Gastrocnemius medialis (tissue), 4 donors: Measurements from ENCODE around the gene TSNAXIP1. TPM values are rescaled to one million over a fixed set of nuclear protein-coding genes. Genes with fewer than 3 reads are reported as not detected.

Source experiments
- ATAC-seq, 2 donors: fragments of 150-250 bp; one replicate each; pipeline ENCODE4 v1.9.1; 2016
- DNase-seq, 2 donors: peaks; one replicate each; pipeline ENCODE4 v3.0.0-alpha.2; 2019
- H3K27ac ChIP-seq, 4 donors: fragments of 200-600 bp; sonication (generic); 1 replicate in 1 of 4; 2 replicates in 3 of 4; pipeline ENCODE4 v1.5.1; 2016 to 2018; ENCODE audit warnings: mild to moderate bottlenecking in 2 of 4, moderate library complexity in 1 of 4
- H3K27me3 ChIP-seq, 3 donors: fragments of 200-600 bp; sonication (generic) in 2 of 3; 1 replicate in 1 of 3; 2 replicates in 2 of 3; pipeline versions ENCODE4 v1.5.1 to v1.6.0; 2016 to 2019; ENCODE audit warnings: mild to moderate bottlenecking in 1 of 3, moderate library complexity in 1 of 3
- H3K36me3 ChIP-seq, 2 donors: fragments of 200-600 bp; sonication (generic) in 1 of 2; one replicate each; pipeline ENCODE4 v1.5.1; 2017 to 2018
- H3K4me1 ChIP-seq, 2 donors: fragments of 200-600 bp; sonication (generic) in 1 of 2; one replicate each; pipeline ENCODE4 v1.5.1; 2016 to 2017; ENCODE audit warnings: mild to moderate bottlenecking in 2 of 2
- H3K4me3 ChIP-seq, 4 donors: fragments of 200-600 bp; sonication (generic) in 3 of 4; 1 replicate in 1 of 4; 2 replicates in 3 of 4; pipeline ENCODE4 v1.5.1; 2016 to 2019; ENCODE audit warnings: mild to moderate bottlenecking in 2 of 4
- H3K9me3 ChIP-seq, 3 donors: fragments of 200-600 bp; sonication (generic) in 2 of 3; 1 replicate in 1 of 3; 2 replicates in 2 of 3; pipeline ENCODE4 v1.5.1; 2016 to 2019
- CTCF ChIP-seq, 5 experiments: fragments of 450-650 bp in 3 of 5; fragments of 200-600 bp in 2 of 5; sonication (generic) in 2 of 5; IDR thresholded peaks in 4 of 5; conservative IDR thresholded peaks in 1 of 5; 1 replicate in 4 of 5; 2 replicates in 1 of 5; pipeline ENCODE4 v1.5.1; 2016 to 2019; ENCODE audit warnings: antibody characterized with exemption in 5 of 5, mild to moderate bottlenecking in 3 of 5, moderate library complexity in 3 of 5
- POLR2A ChIP-seq, 2 donors: fragments of 450-650 bp; IDR thresholded peaks; one replicate each; pipeline ENCODE4 v1.6.1; 2017; ENCODE audit warnings: antibody characterized with exemption in 2 of 2, mild to moderate bottlenecking in 2 of 2, moderate library complexity in 2 of 2
- in situ Hi-C, 4 donors: fragments of 200-750 bp; cut with MboI; loops; one replicate each; pipeline versions ENCODE4 v1.15.0 to v1.8.0; 2017; ENCODE audit warnings: low sequenced_read_pairs in 4 of 4
- intact Hi-C: fragments of 100-400 bp; cut with DNase I; formaldehyde crosslinking; loops from one replicate; pipeline ENCODE4 v1.15.1; 2023; ENCODE audit warnings: low total_unique reads
- total RNA-seq, 4 donors: library from RNA; depleted of rRNA; stranded (reverse); fragments of >200 nt; gene quantifications; one replicate each; pipeline versions ENCODE4 v1.1.0 to v1.2.3, GENCODE V29; 2016

Gene TSNAXIP1
- total RNA-seq, 4 donors from 2014 or later: 0.27 to 11.0 (median 0.56) TPM; not detected in 1

GRCh38 chr16:67822511-67822910, 15.8 kb downstream of the TSNAXIP1 start:
- H3K27ac ChIP-seq: no peak overlapping the region
- H3K4me1 ChIP-seq: no peaks in the 10 kb centered on the region
- no peak overlapping the region for H3K4me3 ChIP-seq
- DNase-seq (no peak), ATAC-seq (no peak)
- no peak for TF ChIP-seq POLR2A (IDR thresholded peaks at IDR 0.05)
- TF ChIP-seq CTCF (IDR thresholded peaks at IDR 0.05 in 4 of 5, conservative IDR thresholded peaks at IDR 0.05 in 1 of 5): no peak
- intact Hi-C loops (no loop called here), in situ Hi-C loops (loop anchor here in 3 of 4 donors (10.0 to 25.0 kb wide), 3 partner anchors 102 to 415 kb away; partner anchors contain the start of genes ESRP2 (in 1 of the 3) and PLA2G15 (in 1 of the 3))
- peaks cover 0 to 6% of the 10 kb centered on the region in 2 donors for H3K36me3 ChIP-seq
- no peaks in the 10 kb centered on the region for H3K27me3 ChIP-seq
- no peaks in the 10 kb centered on the region for H3K9me3 ChIP-seq

GRCh38 chr16:67825119-67825518, 18.4 kb downstream of the TSNAXIP1 start:
- DNase-seq: no peak
- intact Hi-C loops (no loop called here), in situ Hi-C loops (loop anchor here in 2 of 4 donors (10.0 kb wide), 1 partner anchor 100 kb away; no protein-coding TSS in a partner anchor)
- Histone ChIP-seq H3K4me1 (no peaks in the 10 kb centered on the region), H3K36me3 (peaks cover 0 to 31% of the 10 kb centered on the region in 2 donors), H3K27me3 (no peaks in the 10 kb centered on the region), H3K27ac (no peak overlapping the region), H3K9me3 (no peaks in the 10 kb centered on the region), H3K4me3 (no peak overlapping the region)
- no peak for ATAC-seq
- no peak for TF ChIP-seq CTCF (IDR thresholded peaks at IDR 0.05 in 4 of 5, conservative IDR thresholded peaks at IDR 0.05 in 1 of 5)
- TF ChIP-seq POLR2A (IDR thresholded peaks at IDR 0.05): no peak

- H3K4me3 ChIP-seq: no peak overlapping the region
- H3K36me3 ChIP-seq: peaks cover 0 to 39% of the 10 kb centered on the region in 2 donors
- H3K9me3 ChIP-seq: no peaks in the 10 kb centered on the region
- TF ChIP-seq POLR2A (IDR thresholded peaks at IDR 0.05): no peak
- no peak for TF ChIP-seq CTCF (IDR thresholded peaks at IDR 0.05 in 4 of 5, conservative IDR thresholded peaks at IDR 0.05 in 1 of 5)
- DNase-seq (no peak), ATAC-seq (no peak)
- H3K27ac ChIP-seq: no peak overlapping the region
- H3K27me3 ChIP-seq: no peaks in the 10 kb centered on the region
- intact Hi-C loops (no loop called here), in situ Hi-C loops (loop anchor here in 2 of 4 donors (10.0 kb wide), 1 partner anchor 99 kb away; no protein-coding TSS in a partner anchor)
- no peaks in the 10 kb centered on the region for H3K4me1 ChIP-seq
Measured at GRCh38 chr16:67825906-67826305, 19.2 kb downstream of the TSNAXIP1 start.

- Histone ChIP-seq H3K4me3 (no peak overlapping the region), H3K36me3 (peaks cover 0 to 48% of the 10 kb centered on the region in 2 donors), H3K27ac (no peak overlapping the region), H3K27me3 (no peaks in the 10 kb centered on the region), H3K9me3 (no peaks in the 10 kb centered on the region), H3K4me1 (peaks cover 5 to 8% of the 10 kb centered on the region in 2 donors)
- DNase-seq: no peak
- intact Hi-C loops: no loop called here
- no peak for TF ChIP-seq POLR2A (IDR thresholded peaks at IDR 0.05)
- no peak for TF ChIP-seq CTCF (IDR thresholded peaks at IDR 0.05 in 4 of 5, conservative IDR thresholded peaks at IDR 0.05 in 1 of 5)
- ATAC-seq: no peak
- in situ Hi-C loops: loop anchor here in 2 of 4 donors (10.0 kb wide), 1 partner anchor 96 kb away; no protein-coding TSS in a partner anchor
Measured at GRCh38 chr16:67828651-67829050, 22.0 kb downstream of the TSNAXIP1 start.

- Histone ChIP-seq H3K9me3 (no peaks in the 10 kb centered on the region), H3K27ac (peak overlapping the region; percentile 82 to 88 (median 86)), H3K4me3 (peak overlapping the region; percentile 92 to 98 (median 94)), H3K36me3 (peaks cover 0 to 38% of the 10 kb centered on the region in 2 donors), H3K27me3 (no peaks in the 10 kb centered on the region), H3K4me1 (peaks cover 11 to 14% of the 10 kb centered on the region in 2 donors)
- ATAC-seq (no peak), DNase-seq (no peak)
- intact Hi-C loops (no loop called here), in situ Hi-C loops (no loop called here)
- TF ChIP-seq CTCF (IDR thresholded peaks at IDR 0.05 in 4 of 5, conservative IDR thresholded peaks at IDR 0.05 in 1 of 5): no peak
- no peak for TF ChIP-seq POLR2A (IDR thresholded peaks at IDR 0.05)
Measured at GRCh38 chr16:67833030-67833414, 26.3 kb downstream of the TSNAXIP1 start.
